ENCODE measurements around the gene ASF1B. TPM values are rescaled to one million over a fixed set of nuclear protein-coding genes. Genes with fewer than 3 reads are reported as not detected.

Gene ASF1B
- total and polyA plus RNA-seq, 2 donors (not counting 1 experiment from before 2014, with no cell fraction given) = 1.9 to 2.5 TPM

- ATAC-seq (ENCODE audit: low read depth) = no peak
- Mint-ChIP-seq H3K4me3 (no peak overlapping the region), H3K9me3 (ENCODE audit: insufficient read depth) (no peaks in the 10 kb centered on the region), H3K27me3 (peaks cover 2% of the 10 kb centered on the region), H3K4me1 (peaks cover 31% of the 10 kb centered on the region), H3K27ac (no peak overlapping the region)
- no peak overlapping the region for H2AFZ ChIP-seq (ENCODE audit: insufficient read depth, low read depth, low read length, poor library complexity, severe bottlenecking)
- H3K4me1 ChIP-seq (ENCODE audit: control insufficient read depth in 2 of 2, insufficient read depth in 2 of 2, low read length in 2 of 2) = peaks cover 30 to 37% of the 10 kb centered on the region in 2 donors
- ChIA-PET POLR2A (interaction anchor here (0.7 to 0.9 kb wide), 3 partner anchors 39 to 290 kb away, joined by 4 to 7 read pairs (median 6); partner anchors contain the start of gene PRKACA), CTCF (interaction anchor here (0.7 to 2.4 kb wide), 7 partner anchors 9 to 340 kb away, joined by 3 to 10 read pairs (median 4); no protein-coding TSS in a partner anchor)
- no peaks in the 10 kb centered on the region for H3K9me3 ChIP-seq (ENCODE audit: control extremely low read depth in 1 of 3, control insufficient read depth in 2 of 3, insufficient read depth in 1 of 3, low read length in 2 of 3)
- no peak overlapping the region for H3K27ac ChIP-seq (ENCODE audit: low read length in 2 of 2)
- H3K27me3 ChIP-seq (replicated peaks in 1 of 4; ENCODE audit: control extremely low read depth in 1 of 4, control insufficient read depth in 3 of 4, insufficient read depth in 4 of 4, low read length in 3 of 4) = peaks cover 0 to 10% (median 4%) of the 10 kb centered on the region in 4 experiments
- intact Hi-C loops (cut with micrococcal nuclease) = no loop called here
- TF ChIP-seq CTCF (IDR thresholded peaks at IDR 0.05) = no peak
- TF ChIP-seq EZH2 (IDR thresholded peaks at IDR 0.05; ENCODE audit: borderline replicate concordance, insufficient read depth, low read depth, low read length, poor library complexity, severe bottlenecking) = no peak
- no peaks in the 10 kb centered on the region for H3K36me3 ChIP-seq (replicated peaks in 1 of 2; ENCODE audit: control extremely low read depth in 1 of 2, control insufficient read depth in 1 of 2, extremely low read depth in 1 of 2, insufficient read depth in 2 of 2, low read length in 1 of 2)
- no peak overlapping the region for H3K9ac ChIP-seq (ENCODE audit: low read length)
- no peaks in the 10 kb centered on the region for H4K20me1 ChIP-seq (ENCODE audit: control insufficient read depth, insufficient read depth, low read length, poor library complexity, severe bottlenecking)
- peaks cover 4% of the 10 kb centered on the region for H3K79me2 ChIP-seq (ENCODE audit: control insufficient read depth, insufficient read depth, low read length)
- H3K4me3 ChIP-seq (ENCODE audit: control extremely low read depth in 1 of 5, extremely low read depth in 1 of 5, insufficient read depth in 1 of 5, low read depth in 2 of 5, low read length in 4 of 5) = no peak overlapping the region
- no peak for DNase-seq
- H3K4me2 ChIP-seq (replicated peaks; ENCODE audit: low read depth, low read length, poor library complexity, severe bottlenecking) = no peak overlapping the region
- no CpG with 5 or more reads among the region's 2 CpGs for WGBS (ENCODE audit: insufficient coverage)
Measured at GRCh38 chr19:14078411-14078810, 58.0 kb downstream of the ASF1B start.
